CD14-positive monocyte (primary cell): ENCODE results near the gene ARRB1. TPM values are rescaled to one million over a fixed set of nuclear protein-coding genes. Genes with fewer than 3 reads are reported as not detected.

Experiments used
- DNase-seq, 3 donors: peaks; one replicate each; pipeline ENCODE4 v3.0.0-alpha.2; 2011 to 2022
- H2AFZ ChIP-seq: 2 replicates; pipeline ENCODE4 v1.6.0; 2012; ENCODE audit warnings: mild to moderate bottlenecking, low read depth, low read length, inconsistent platforms; ENCODE audit not compliant: insufficient read depth, poor library complexity, severe bottlenecking
- H3K27ac ChIP-seq, 2 donors: 1 replicate in 1 of 2; 2 replicates in 1 of 2; pipeline ENCODE4 v1.5.1; 2012 to 2013; ENCODE audit warnings: low read length in 2 of 2, control low read depth in 1 of 2, inconsistent platforms in 1 of 2, low read depth in 1 of 2, mild to moderate bottlenecking in 1 of 2
- H3K27me3 ChIP-seq, 2 donors: one replicate each; pipeline versions ENCODE4 v1.6.0 to v1.6.1; 2011 to 2013; ENCODE audit warnings: low read length in 2 of 2; ENCODE audit not compliant: control insufficient read depth in 2 of 2, insufficient read depth in 2 of 2
- H3K36me3 ChIP-seq, 2 donors: replicated peaks in 1 of 2; 1 replicate in 1 of 2; 2 replicates in 1 of 2; pipeline versions ENCODE4 v1.5.1 to v1.6.1; 2012 to 2013; ENCODE audit warnings: low read length in 2 of 2, control low read depth in 1 of 2, inconsistent platforms in 1 of 2, mild to moderate bottlenecking in 1 of 2; ENCODE audit not compliant: insufficient read depth in 2 of 2, control insufficient read depth in 1 of 2
- H3K4me1 ChIP-seq, 2 donors: 1 replicate in 1 of 2; 2 replicates in 1 of 2; pipeline versions ENCODE4 v1.5.1 to v1.6.1; 2012 to 2013; ENCODE audit warnings: low read length in 2 of 2, control low read depth in 1 of 2, inconsistent platforms in 1 of 2, mild to moderate bottlenecking in 1 of 2, moderate library complexity in 1 of 2; ENCODE audit not compliant: insufficient read depth in 2 of 2, control insufficient read depth in 1 of 2
- H3K4me2 ChIP-seq: replicated peaks from 2 replicates; pipeline ENCODE3; 2012; ENCODE audit warnings: low read length, moderate library complexity, mild to moderate bottlenecking; ENCODE audit not compliant: poor library complexity, severe bottlenecking; ENCODE audit errors: extremely low read depth
- H3K4me3 ChIP-seq, 3 experiments: fragments of 200-600 bp in 1 of 3; sonication (generic) in 1 of 3; replicated peaks in 1 of 3; 1 replicate in 2 of 3; 2 replicates in 1 of 3; pipeline ENCODE4 v1.5.1; 2011 to 2013; ENCODE audit warnings: low read length in 3 of 3, mild to moderate bottlenecking in 3 of 3, control low read depth in 2 of 3, low read depth in 2 of 3, inconsistent platforms in 1 of 3, moderate library complexity in 1 of 3
- H3K79me2 ChIP-seq: 2 replicates; pipeline ENCODE4 v1.6.0; 2012; ENCODE audit warnings: mild to moderate bottlenecking, control low read depth, inconsistent platforms, low read length, moderate library complexity; ENCODE audit not compliant: insufficient read depth
- H3K9ac ChIP-seq: 2 replicates; pipeline ENCODE4 v1.6.0; 2017; ENCODE audit warnings: low read length, mild to moderate bottlenecking; ENCODE audit not compliant: insufficient read depth, poor library complexity, severe bottlenecking
- H3K9me3 ChIP-seq, 2 donors: replicated peaks in 1 of 2; 1 replicate in 1 of 2; 2 replicates in 1 of 2; pipeline versions ENCODE4 v1.5.1 to v1.6.1; 2012 to 2013; ENCODE audit warnings: low read length in 2 of 2, control low read depth in 1 of 2; ENCODE audit not compliant: control insufficient read depth in 1 of 2, insufficient read depth in 1 of 2
- H4K20me1 ChIP-seq: 2 replicates; pipeline ENCODE4 v1.6.0; 2012; ENCODE audit warnings: mild to moderate bottlenecking, low read length, control low read depth, moderate library complexity; ENCODE audit not compliant: insufficient read depth
- H3K27ac Mint-ChIP-seq, 7 donors: one replicate each; pipeline ENCODE4 v1.8.0; 2020; ENCODE audit warnings: mild to moderate bottlenecking in 7 of 7, mixed read lengths in 7 of 7, moderate library complexity in 6 of 7, inconsistent platforms in 2 of 7
- H3K27me3 Mint-ChIP-seq, 3 donors: one replicate each; pipeline ENCODE4 v1.8.0; 2021 to 2022; ENCODE audit warnings: low read depth in 3 of 3, mild to moderate bottlenecking in 3 of 3, mixed read lengths in 3 of 3, moderate library complexity in 3 of 3, inconsistent platforms in 1 of 3
- H3K36me3 Mint-ChIP-seq, 2 donors: one replicate each; pipeline ENCODE4 v1.8.0; 2020; ENCODE audit warnings: mixed read lengths in 2 of 2, inconsistent platforms in 1 of 2, mild to moderate bottlenecking in 1 of 2
- H3K4me1 Mint-ChIP-seq: one replicate; pipeline ENCODE4 v1.8.0; 2020; ENCODE audit warnings: mild to moderate bottlenecking, mixed read lengths
- H3K4me3 Mint-ChIP-seq, 2 donors: one replicate each; pipeline ENCODE4 v1.8.0; 2020; ENCODE audit warnings: mild to moderate bottlenecking in 2 of 2, mixed read lengths in 2 of 2, moderate library complexity in 1 of 2
- H3K9me3 Mint-ChIP-seq, 7 donors: one replicate each; pipeline ENCODE4 v1.8.0; 2020 to 2022; ENCODE audit warnings: mixed read lengths in 7 of 7, mild to moderate bottlenecking in 6 of 7, moderate library complexity in 6 of 7, inconsistent platforms in 2 of 7
- CTCF ChIP-seq: fragments of 200-600 bp; IDR thresholded peaks from one replicate; pipeline ENCODE4 v1.8.0; 2022; ENCODE audit warnings: antibody characterized with exemption, mild to moderate bottlenecking
- whole genome bisulfite sequencing: methylation state at CpG from one replicate; pipeline ENCODE4 v1.1.5; 2013; ENCODE audit warnings: missing lambda C conversion rate; ENCODE audit not compliant: insufficient coverage; 5-methylcytosine and 5-hydroxymethylcytosine counted together
- intact Hi-C, 2 donors: fragments of 100-400 bp; cut with micrococcal nuclease; formaldehyde crosslinking; loops; one replicate each; pipeline versions ENCODE4 v1.15.0 to v1.15.1; 2023
- polyA plus RNA-seq, 3 donors: library from polyadenylated mRNA; depleted of rRNA in 1 of 3; unstranded in 2 of 3; stranded (reverse) in 1 of 3; fragments of 300-500 nt in 2 of 3; fragments of >200 nt in 1 of 3; fragmentation: Illumina TruSeq in 2 of 3; gene quantifications; 1 replicate in 2 of 3; 2 replicates in 1 of 3; pipeline ENCODE4 v1.2.3, GENCODE V29; 2012 to 2021

ARRB1 gene
- polyA plus RNA-seq, 3 donors = 52.6 to 114 (median 66.5) TPM

GRCh38 chr11:75308116-75308515, 43.3 kb downstream of the ARRB1 start:
- Mint-ChIP-seq H3K4me3 (no peak overlapping the region), H3K4me1 (peaks cover 11% of the 10 kb centered on the region), H3K36me3 (peaks cover 36 to 77% of the 10 kb centered on the region in 2 donors), H3K27ac (peak overlapping the region in 2 of 7 donors; percentile 57 to 72), H3K27me3 (peaks cover 0 to 3% (median 0%) of the 10 kb centered on the region in 3 donors), H3K9me3 (no peaks in the 10 kb centered on the region)
- WGBS = 99% methylated on average over 6 of the region's 7 CpGs
- Histone ChIP-seq H3K4me2 (no peak overlapping the region), H3K27ac (no peak overlapping the region), H4K20me1 (peaks cover 100% of the 10 kb centered on the region), H3K27me3 (no peaks in the 10 kb centered on the region), H3K4me3 (no peak overlapping the region), H3K9me3 (no peaks in the 10 kb centered on the region), H3K4me1 (no peaks in the 10 kb centered on the region), H3K36me3 (peaks cover 72 to 98% of the 10 kb centered on the region in 2 donors), H3K9ac (no peak overlapping the region), H3K79me2 (peaks cover 99% of the 10 kb centered on the region), H2AFZ (no peak overlapping the region)
- no peak for TF ChIP-seq CTCF
- intact Hi-C loops = no loop called here
- DNase-seq = no peak

DNA sequence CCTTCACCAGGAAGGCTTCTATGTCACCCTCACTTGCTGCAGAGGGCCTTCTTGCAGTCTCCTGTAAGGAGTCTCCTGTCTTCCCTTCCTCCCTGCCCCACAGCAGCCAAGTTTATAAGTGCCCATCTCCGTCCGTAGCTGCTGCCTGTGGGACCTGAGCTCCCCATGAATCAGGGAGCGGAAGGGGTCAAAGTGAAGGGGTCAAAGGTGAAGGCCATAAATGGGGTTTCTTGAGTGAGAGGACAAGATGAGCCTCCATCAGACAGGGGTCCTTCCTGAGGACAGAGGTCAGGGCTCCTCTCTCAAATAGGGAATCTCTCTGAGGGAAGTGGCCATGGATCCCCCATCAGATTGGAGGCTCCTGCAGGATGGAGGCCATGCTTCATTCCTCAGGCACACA, 44.4 kb downstream of the ARRB1 start:
- no peak overlapping the region for H3K4me3 ChIP-seq
- peaks cover 97% of the 10 kb centered on the region for H3K79me2 ChIP-seq
- no CpG with 5 or more reads among the region's 3 CpGs for WGBS
- H3K27me3 Mint-ChIP-seq = peaks cover 0 to 3% (median 0%) of the 10 kb centered on the region in 3 donors
- H3K9ac ChIP-seq = no peak overlapping the region
- H3K36me3 Mint-ChIP-seq = peaks cover 36 to 72% of the 10 kb centered on the region in 2 donors
- H3K4me2 ChIP-seq = no peak overlapping the region
- no peaks in the 10 kb centered on the region for H3K9me3 ChIP-seq
- H3K4me1 Mint-ChIP-seq = peaks cover 11% of the 10 kb centered on the region
- H3K27ac ChIP-seq = no peak overlapping the region
- no peak overlapping the region for H3K4me3 Mint-ChIP-seq
- H3K4me1 ChIP-seq = no peaks in the 10 kb centered on the region
- no peaks in the 10 kb centered on the region for H3K27me3 ChIP-seq
- intact Hi-C loops = no loop called here
- H3K9me3 Mint-ChIP-seq = no peaks in the 10 kb centered on the region
- H3K36me3 ChIP-seq = peaks cover 68 to 94% of the 10 kb centered on the region in 2 donors
- H4K20me1 ChIP-seq = peaks cover 100% of the 10 kb centered on the region
- peak overlapping the region in 2 of 7 donors; percentile 6 to 66 for H3K27ac Mint-ChIP-seq
- TF ChIP-seq CTCF = no peak
- no peak overlapping the region for H2AFZ ChIP-seq
- DNase-seq = no peak
